Right atrium auricular region (tissue), 2 donors: ENCODE data around the gene PHF19. TPM values are rescaled to one million over a fixed set of nuclear protein-coding genes. Genes with fewer than 3 reads are reported as not detected.

Experiments used
- DNase-seq: peaks from one replicate; pipeline ENCODE4 v3.0.0-alpha.2; 2019; ENCODE audit warnings: low spot score
- H3K27ac ChIP-seq, 2 donors: fragments of 200-600 bp; sonication (generic); 1 replicate in 1 of 2; 2 replicates in 1 of 2; pipeline ENCODE4 v1.5.1; 2016 to 2019
- H3K27me3 ChIP-seq, 2 donors: fragments of 200-600 bp; sonication (generic); one replicate each; pipeline versions ENCODE4 v1.5.1 to v1.6.0; 2017 to 2019
- H3K36me3 ChIP-seq: fragments of 200-600 bp; sonication (generic); one replicate; pipeline ENCODE4 v1.5.1; 2016
- H3K4me1 ChIP-seq, 2 donors: fragments of 200-600 bp; sonication (generic); one replicate each; pipeline versions ENCODE4 v1.5.1 to v1.6.0; 2017 to 2019
- H3K4me3 ChIP-seq, 2 donors: fragments of 200-600 bp; sonication (generic); 1 replicate in 1 of 2; 2 replicates in 1 of 2; pipeline ENCODE4 v1.5.1; 2017 to 2019; ENCODE audit warnings: mild to moderate bottlenecking in 1 of 2, moderate library complexity in 1 of 2
- H3K9me3 ChIP-seq, 2 donors: fragments of 200-600 bp; sonication (generic); one replicate each; pipeline ENCODE4 v1.5.1; 2019
- CTCF ChIP-seq, 2 donors: fragments of 200-600 bp; sonication (generic); IDR thresholded peaks; one replicate each; pipeline ENCODE4 v1.5.1; 2019; ENCODE audit warnings: antibody characterized with exemption in 2 of 2
- total RNA-seq, 2 donors: library from RNA; depleted of rRNA; stranded (reverse); fragments of >200 nt; gene quantifications; one replicate each; pipeline ENCODE4 v1.1.0, GENCODE V29; 2016

Gene PHF19
- total RNA-seq, 2 donors from 2014 or later = 11.9 to 13.9 TPM

- Histone ChIP-seq H3K27ac (no peak overlapping the region), H3K9me3 (no peaks in the 10 kb centered on the region), H3K36me3 (peaks cover 26% of the 10 kb centered on the region), H3K4me3 (no peak overlapping the region), H3K27me3 (no peaks in the 10 kb centered on the region), H3K4me1 (peaks cover 0 to 14% of the 10 kb centered on the region in 2 donors)
- no peak for DNase-seq
- TF ChIP-seq CTCF (IDR thresholded peaks at IDR 0.05) = no peak
Observed at GRCh38 chr9:120865809-120866208, 11.2 kb downstream of the PHF19 start.

- H3K36me3 ChIP-seq = peaks cover 32% of the 10 kb centered on the region
- no peaks in the 10 kb centered on the region for H3K27me3 ChIP-seq
- H3K4me3 ChIP-seq = no peak overlapping the region
- TF ChIP-seq CTCF (IDR thresholded peaks at IDR 0.05) = no peak
- no peak overlapping the region for H3K27ac ChIP-seq
- peaks cover 0 to 14% of the 10 kb centered on the region in 2 donors for H3K4me1 ChIP-seq
- no peak for DNase-seq
- H3K9me3 ChIP-seq = no peaks in the 10 kb centered on the region
Observed at GRCh38 chr9:120865176-120865575, 11.8 kb downstream of the PHF19 start.

GRCh38 chr9:120864719-120865118 is 12.3 kb downstream of the PHF19 start:
- Histone ChIP-seq H3K27me3 (no peaks in the 10 kb centered on the region), H3K4me3 (no peak overlapping the region), H3K27ac (no peak overlapping the region), H3K9me3 (no peaks in the 10 kb centered on the region), H3K36me3 (peaks cover 37% of the 10 kb centered on the region), H3K4me1 (peaks cover 0 to 13% of the 10 kb centered on the region in 2 donors)
- no peak for TF ChIP-seq CTCF (IDR thresholded peaks at IDR 0.05)
- DNase-seq = no peak

GRCh38 chr9:120863833-120864232 is 13.2 kb downstream of the PHF19 start:
- H3K36me3 ChIP-seq = peaks cover 39% of the 10 kb centered on the region
- no peak overlapping the region for H3K27ac ChIP-seq
- H3K27me3 ChIP-seq = no peaks in the 10 kb centered on the region
- H3K4me3 ChIP-seq = no peak overlapping the region
- no peaks in the 10 kb centered on the region for H3K9me3 ChIP-seq
- peaks cover 0 to 6% of the 10 kb centered on the region in 2 donors for H3K4me1 ChIP-seq
- TF ChIP-seq CTCF (IDR thresholded peaks at IDR 0.05) = no peak
- no peak for DNase-seq

- Histone ChIP-seq H3K4me1 (no peaks in the 10 kb centered on the region), H3K27ac (no peak overlapping the region), H3K9me3 (no peaks in the 10 kb centered on the region), H3K36me3 (peaks cover 47% of the 10 kb centered on the region), H3K4me3 (no peak overlapping the region), H3K27me3 (no peaks in the 10 kb centered on the region)
- no peak for TF ChIP-seq CTCF (IDR thresholded peaks at IDR 0.05)
- DNase-seq = no peak
Observed at GRCh38 chr9:120862452-120862851, 14.5 kb downstream of the PHF19 start.

- no peak for DNase-seq
- Histone ChIP-seq H3K4me3 (no peak overlapping the region), H3K27me3 (no peaks in the 10 kb centered on the region), H3K36me3 (peaks cover 47% of the 10 kb centered on the region), H3K27ac (no peak overlapping the region), H3K9me3 (no peaks in the 10 kb centered on the region), H3K4me1 (no peaks in the 10 kb centered on the region)
- TF ChIP-seq CTCF (IDR thresholded peaks at IDR 0.05) = no peak
Observed at GRCh38 chr9:120861935-120862334, 15.1 kb downstream of the PHF19 start.
